Neuronal stem cell (in vitro differentiated cells): ENCODE measurements around the gene XKR8.

ENCODE experiments used
- DNase-seq: peaks from one replicate; pipeline ENCODE4 v3.0.0-alpha.2; 2013; ENCODE audit warnings: low spot score
- H2AFZ ChIP-seq: one replicate; pipeline ENCODE4 v1.6.1; 2013; ENCODE audit warnings: mild to moderate bottlenecking, low read length, inconsistent platforms
- H2AK5ac ChIP-seq: 2 replicates; pipeline ENCODE4 v1.6.1; 2013; ENCODE audit warnings: low read depth, mild to moderate bottlenecking, inconsistent platforms, low read length, moderate library complexity, mixed read lengths
- H2BK120ac ChIP-seq: 2 replicates; pipeline ENCODE4 v1.6.1; 2013; ENCODE audit warnings: low read depth, mild to moderate bottlenecking, inconsistent platforms, low read length, moderate library complexity, mixed read lengths
- H2BK12ac ChIP-seq: one replicate; pipeline ENCODE4 v1.6.1; 2013; ENCODE audit warnings: low read length, inconsistent platforms
- H2BK15ac ChIP-seq: 2 replicates; pipeline ENCODE4 v1.6.1; 2013; ENCODE audit warnings: mild to moderate bottlenecking, low read length, inconsistent platforms, mixed read lengths
- H2BK5ac ChIP-seq: one replicate; pipeline ENCODE4 v1.6.1; 2013; ENCODE audit warnings: inconsistent platforms, mild to moderate bottlenecking, low read length, moderate library complexity
- H3K14ac ChIP-seq: one replicate; pipeline ENCODE4 v1.6.1; 2013; ENCODE audit warnings: low read length, inconsistent platforms
- H3K18ac ChIP-seq: 2 replicates; pipeline ENCODE4 v1.6.1; 2013; ENCODE audit warnings: low read length, inconsistent platforms
- H3K23ac ChIP-seq: 2 replicates; pipeline ENCODE4 v1.6.1; 2013; ENCODE audit warnings: low read depth, mild to moderate bottlenecking, mixed read lengths, low read length, inconsistent platforms; ENCODE audit not compliant: poor library complexity
- H3K27ac ChIP-seq: replicated peaks from 3 replicates; pipeline ENCODE4 v1.5.1; 2013; ENCODE audit warnings: low read length, inconsistent platforms
- H3K27me3 ChIP-seq, 3 experiments: 2 replicates each; pipeline ENCODE4 v1.6.1; 2013; ENCODE audit warnings: low read length in 3 of 3, mild to moderate bottlenecking in 2 of 3, inconsistent platforms in 1 of 3, low read depth in 1 of 3, mixed read lengths in 1 of 3, moderate library complexity in 1 of 3; ENCODE audit not compliant: control insufficient read depth in 3 of 3, insufficient read depth in 3 of 3
- H3K36me3 ChIP-seq, 2 donors: replicated peaks in 1 of 2; 2 replicates each; pipeline ENCODE4 v1.6.1; 2013; ENCODE audit warnings: low read length in 2 of 2; ENCODE audit not compliant: control insufficient read depth in 2 of 2, insufficient read depth in 2 of 2
- H3K4ac ChIP-seq: 2 replicates; pipeline ENCODE4 v1.6.1; 2013; ENCODE audit warnings: inconsistent platforms, mild to moderate bottlenecking, low read length, moderate library complexity
- H3K4me1 ChIP-seq, 2 donors: 1 replicate in 1 of 2; 2 replicates in 1 of 2; pipeline ENCODE4 v1.6.1; 2013; ENCODE audit warnings: low read length in 2 of 2, low read depth in 1 of 2; ENCODE audit not compliant: control insufficient read depth in 2 of 2, insufficient read depth in 1 of 2
- H3K4me2 ChIP-seq: one replicate; pipeline ENCODE4 v1.6.1; 2013; ENCODE audit warnings: mild to moderate bottlenecking, low read length, inconsistent platforms; ENCODE audit not compliant: insufficient read depth, poor library complexity, severe bottlenecking
- H3K4me3 ChIP-seq, 2 donors: 2 replicates each; pipeline ENCODE4 v1.5.1; 2013; ENCODE audit warnings: low read length in 2 of 2, mild to moderate bottlenecking in 2 of 2, inconsistent platforms in 1 of 2, moderate library complexity in 1 of 2
- H3K79me1 ChIP-seq: one replicate; pipeline ENCODE4 v1.6.1; 2013; ENCODE audit warnings: low read depth, mild to moderate bottlenecking, inconsistent platforms, low read length, moderate library complexity
- H3K9ac ChIP-seq: one replicate; pipeline ENCODE4 v1.6.1; 2013; ENCODE audit warnings: mild to moderate bottlenecking, low read depth, low read length, inconsistent platforms; ENCODE audit not compliant: poor library complexity
- H3K9me3 ChIP-seq, 2 donors: replicated peaks in 1 of 2; 2 replicates each; pipeline versions ENCODE3 to v1.6.1; 2013; ENCODE audit warnings: low read length in 2 of 2, mild to moderate bottlenecking in 2 of 2, inconsistent platforms in 1 of 2, low read depth in 1 of 2, mixed read lengths in 1 of 2, moderate library complexity in 1 of 2; ENCODE audit not compliant: control insufficient read depth in 2 of 2, insufficient read depth in 1 of 2
- H4K8ac ChIP-seq: one replicate; pipeline ENCODE4 v1.6.1; 2013; ENCODE audit warnings: low read depth, mild to moderate bottlenecking, inconsistent platforms, low read length, moderate library complexity
- H4K91ac ChIP-seq: one replicate; pipeline ENCODE4 v1.6.1; 2013; ENCODE audit warnings: low read length, low read depth, mild to moderate bottlenecking, inconsistent platforms; ENCODE audit not compliant: poor library complexity
- WGBS, 2 donors: extraction: QIAGEN DNeasy Blood & Tissue Kit; methylation state at CpG; one replicate each; pipeline ENCODE4 v1.1.7; 2013; ENCODE audit warnings: missing lambda C conversion rate in 2 of 2, mixed read lengths in 1 of 2; ENCODE audit not compliant: insufficient read length in 2 of 2, insufficient replicate concordance in 1 of 2; ENCODE audit errors: extremely low coverage in 2 of 2; 5-methylcytosine and 5-hydroxymethylcytosine counted together

XKR8 gene

GRCh38 chr1:27960762-27961645 is 1.2 kb downstream of the XKR8 start:
- Histone ChIP-seq H3K23ac (peak overlapping the region; percentile 68), H2BK120ac (no peak overlapping the region), H3K9me3 (no peaks in the 10 kb centered on the region), H3K9ac (peak overlapping the region; percentile 45), H3K4me3 (no peak overlapping the region), H3K36me3 (peaks cover 0 to 4% of the 10 kb centered on the region in 2 donors), H3K4me2 (peak overlapping the region; percentile 85), H3K79me1 (no peaks in the 10 kb centered on the region), H4K8ac (no peak overlapping the region), H3K27ac (no peak overlapping the region), H2BK15ac (no peak overlapping the region), H3K27me3 (peaks cover 0 to 3% (median 0%) of the 10 kb centered on the region in 3 experiments), H3K4ac (no peak overlapping the region), H3K4me1 (peaks cover 0 to 8% of the 10 kb centered on the region in 2 donors), H3K18ac (no peak overlapping the region), H2BK12ac (no peak overlapping the region), H4K91ac (no peak overlapping the region), H2BK5ac (no peak overlapping the region), H2AFZ (peak overlapping the region; percentile 66), H3K14ac (no peak overlapping the region), H2AK5ac (no peak overlapping the region)
- WGBS, 2 donors = no CpG with 5 or more reads among the region's 13 CpGs
- DNase-seq = no peak

DNA sequence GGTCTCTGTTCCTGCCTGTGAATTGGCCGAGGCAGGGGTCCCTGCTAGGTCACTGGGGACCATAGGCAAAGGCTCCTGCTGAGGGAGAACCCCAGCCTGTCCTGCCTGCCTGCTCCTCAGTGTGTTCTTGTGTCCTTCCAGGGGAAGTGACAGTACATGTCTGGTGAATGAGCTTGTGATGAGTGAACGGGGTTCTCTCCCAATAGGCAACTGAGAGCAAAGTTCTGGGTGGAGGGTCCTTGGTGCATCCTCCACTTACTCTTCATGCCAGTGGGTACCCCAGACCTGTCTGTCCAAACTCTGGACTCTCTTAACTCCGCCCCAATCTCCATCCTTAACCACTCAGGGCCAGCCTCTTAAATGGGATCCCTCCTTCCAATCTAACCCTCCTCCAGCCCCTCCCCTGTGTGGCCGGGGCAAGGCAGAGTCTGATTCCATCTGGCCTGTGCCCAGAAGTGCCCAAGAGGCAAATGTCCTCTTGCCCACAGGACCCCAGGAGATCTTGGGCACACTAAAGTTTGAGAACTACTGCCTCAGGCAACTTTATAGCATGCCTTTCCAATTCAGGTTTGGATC is 2.0 kb downstream of the XKR8 start:
- Histone ChIP-seq H3K27me3 (peaks cover 0 to 3% (median 0%) of the 10 kb centered on the region in 3 experiments), H2BK5ac (no peak overlapping the region), H3K23ac (no peak overlapping the region), H2AK5ac (no peak overlapping the region), H3K9ac (peak overlapping the region; percentile 45), H3K18ac (no peak overlapping the region), H3K4me1 (peaks cover 0 to 8% of the 10 kb centered on the region in 2 donors), H3K79me1 (no peaks in the 10 kb centered on the region), H3K9me3 (no peaks in the 10 kb centered on the region), H2BK120ac (no peak overlapping the region), H3K36me3 (peaks cover 0 to 5% of the 10 kb centered on the region in 2 donors), H2AFZ (peak overlapping the region; percentile 66), H3K4ac (no peak overlapping the region), H4K91ac (no peak overlapping the region), H2BK12ac (no peak overlapping the region), H3K14ac (no peak overlapping the region), H3K27ac (no peak overlapping the region), H3K4me3 (no peak overlapping the region), H3K4me2 (no peak overlapping the region), H2BK15ac (no peak overlapping the region), H4K8ac (no peak overlapping the region)
- DNase-seq = no peak
- WGBS, 2 donors = no CpG with 5 or more reads among the region's 4 CpGs

GRCh38 chr1:27963393-27963792 is 3.6 kb downstream of the XKR8 start:
- H3K4ac ChIP-seq = no peak overlapping the region
- no peak overlapping the region for H3K4me2 ChIP-seq
- no peak overlapping the region for H3K27ac ChIP-seq
- no peak overlapping the region for H4K8ac ChIP-seq
- no peak overlapping the region for H3K18ac ChIP-seq
- H3K36me3 ChIP-seq = peaks cover 0 to 15% of the 10 kb centered on the region in 2 donors
- no peak overlapping the region for H2BK120ac ChIP-seq
- H2BK5ac ChIP-seq = no peak overlapping the region
- H3K4me3 ChIP-seq = no peak overlapping the region
- no peak overlapping the region for H3K23ac ChIP-seq
- DNase-seq = no peak
- no peak overlapping the region for H2AFZ ChIP-seq
- no peak overlapping the region for H2BK12ac ChIP-seq
- H3K79me1 ChIP-seq = no peaks in the 10 kb centered on the region
- no peak overlapping the region for H3K14ac ChIP-seq
- H3K9ac ChIP-seq = no peak overlapping the region
- no CpG with 5 or more reads among the region's 11 CpGs for WGBS, 2 donors
- no peaks in the 10 kb centered on the region for H3K9me3 ChIP-seq
- H3K4me1 ChIP-seq = peaks cover 0 to 8% of the 10 kb centered on the region in 2 donors
- no peak overlapping the region for H2BK15ac ChIP-seq
- no peak overlapping the region for H4K91ac ChIP-seq
- peaks cover 0 to 3% (median 0%) of the 10 kb centered on the region in 3 experiments for H3K27me3 ChIP-seq
- H2AK5ac ChIP-seq = no peak overlapping the region

- Histone ChIP-seq H3K4me3 (peak overlapping the region in 1 of 2 donors; percentile 47), H2BK15ac (no peak overlapping the region), H3K4me1 (no peaks in the 10 kb centered on the region), H3K27me3 (no peaks in the 10 kb centered on the region), H3K4me2 (no peak overlapping the region), H3K9ac (no peak overlapping the region), H3K79me1 (no peaks in the 10 kb centered on the region), H4K91ac (no peak overlapping the region), H2BK12ac (no peak overlapping the region), H3K4ac (no peak overlapping the region), H3K14ac (no peak overlapping the region), H4K8ac (no peak overlapping the region), H3K27ac (no peak overlapping the region), H2BK120ac (no peak overlapping the region), H3K36me3 (peaks cover 9 to 19% of the 10 kb centered on the region in 2 donors), H2AFZ (no peak overlapping the region), H3K23ac (peak overlapping the region; percentile 73), H3K18ac (no peak overlapping the region), H2AK5ac (no peak overlapping the region), H2BK5ac (no peak overlapping the region), H3K9me3 (no peaks in the 10 kb centered on the region)
- no peak for DNase-seq
- no CpG with 5 or more reads among the region's 24 CpGs for WGBS, 2 donors
Observed at GRCh38 chr1:27966402-27967105, 6.8 kb downstream of the XKR8 start.
